Right atrium auricular region (tissue), 2 donors: Measurements from ENCODE around the gene FAM117B. TPM values are rescaled to one million over a fixed set of nuclear protein-coding genes. Genes with fewer than 3 reads are reported as not detected.

ENCODE experiments used
- DNase-seq: peaks from one replicate; pipeline ENCODE4 v3.0.0-alpha.2; 2019; ENCODE audit warnings: low spot score
- H3K27ac ChIP-seq, 2 donors: fragments of 200-600 bp; sonication (generic); 1 replicate in 1 of 2; 2 replicates in 1 of 2; pipeline ENCODE4 v1.5.1; 2016 to 2019
- H3K27me3 ChIP-seq, 2 donors: fragments of 200-600 bp; sonication (generic); one replicate each; pipeline versions ENCODE4 v1.5.1 to v1.6.0; 2017 to 2019
- H3K36me3 ChIP-seq: fragments of 200-600 bp; sonication (generic); one replicate; pipeline ENCODE4 v1.5.1; 2016
- H3K4me1 ChIP-seq, 2 donors: fragments of 200-600 bp; sonication (generic); one replicate each; pipeline versions ENCODE4 v1.5.1 to v1.6.0; 2017 to 2019
- H3K4me3 ChIP-seq, 2 donors: fragments of 200-600 bp; sonication (generic); 1 replicate in 1 of 2; 2 replicates in 1 of 2; pipeline ENCODE4 v1.5.1; 2017 to 2019; ENCODE audit warnings: mild to moderate bottlenecking in 1 of 2, moderate library complexity in 1 of 2
- H3K9me3 ChIP-seq, 2 donors: fragments of 200-600 bp; sonication (generic); one replicate each; pipeline ENCODE4 v1.5.1; 2019
- total RNA-seq, 2 donors: library from RNA; depleted of rRNA; stranded (reverse); fragments of >200 nt; gene quantifications; one replicate each; pipeline ENCODE4 v1.1.0, GENCODE V29; 2016
- TF ChIP-seq, protein P1 (sequence below), 2 donors: fragments of 200-600 bp; sonication (generic); IDR thresholded peaks; one replicate each; pipeline ENCODE4 v1.5.1; 2019; ENCODE audit warnings: antibody characterized with exemption in 2 of 2

Gene FAM117B
- total RNA-seq, 2 donors from 2014 or later: 3.3 to 5.2 TPM

DNA sequence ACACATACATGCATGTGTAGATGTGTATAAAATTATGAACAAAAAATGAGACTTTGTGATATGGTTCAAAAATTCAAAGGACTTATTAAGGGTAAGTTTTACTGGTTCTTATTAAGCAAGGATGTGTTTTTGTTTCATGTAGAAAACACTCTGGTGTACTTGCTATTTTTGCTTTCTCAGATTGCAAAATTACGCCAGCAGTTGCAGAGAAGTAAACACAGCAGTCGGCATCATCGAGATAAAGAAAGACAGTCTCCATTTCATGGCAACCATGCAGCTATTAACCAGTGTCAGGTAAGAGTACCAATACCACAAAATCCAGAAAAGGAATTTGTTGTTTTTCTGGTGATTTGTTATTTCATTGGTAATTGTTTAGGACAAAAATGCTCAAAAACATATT lies 91.3 kb downstream of the FAM117B start:
- H3K9me3 ChIP-seq: no peaks in the 10 kb centered on the region
- DNase-seq: no peak
- no peak overlapping the region for H3K27ac ChIP-seq
- TF ChIP-seq, protein P1, sequence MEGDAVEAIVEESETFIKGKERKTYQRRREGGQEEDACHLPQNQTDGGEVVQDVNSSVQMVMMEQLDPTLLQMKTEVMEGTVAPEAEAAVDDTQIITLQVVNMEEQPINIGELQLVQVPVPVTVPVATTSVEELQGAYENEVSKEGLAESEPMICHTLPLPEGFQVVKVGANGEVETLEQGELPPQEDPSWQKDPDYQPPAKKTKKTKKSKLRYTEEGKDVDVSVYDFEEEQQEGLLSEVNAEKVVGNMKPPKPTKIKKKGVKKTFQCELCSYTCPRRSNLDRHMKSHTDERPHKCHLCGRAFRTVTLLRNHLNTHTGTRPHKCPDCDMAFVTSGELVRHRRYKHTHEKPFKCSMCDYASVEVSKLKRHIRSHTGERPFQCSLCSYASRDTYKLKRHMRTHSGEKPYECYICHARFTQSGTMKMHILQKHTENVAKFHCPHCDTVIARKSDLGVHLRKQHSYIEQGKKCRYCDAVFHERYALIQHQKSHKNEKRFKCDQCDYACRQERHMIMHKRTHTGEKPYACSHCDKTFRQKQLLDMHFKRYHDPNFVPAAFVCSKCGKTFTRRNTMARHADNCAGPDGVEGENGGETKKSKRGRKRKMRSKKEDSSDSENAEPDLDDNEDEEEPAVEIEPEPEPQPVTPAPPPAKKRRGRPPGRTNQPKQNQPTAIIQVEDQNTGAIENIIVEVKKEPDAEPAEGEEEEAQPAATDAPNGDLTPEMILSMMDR (IDR thresholded peaks at IDR 0.05): no peak
- H3K36me3 ChIP-seq: no peaks in the 10 kb centered on the region
- no peak overlapping the region for H3K4me3 ChIP-seq
- no peaks in the 10 kb centered on the region for H3K27me3 ChIP-seq
- H3K4me1 ChIP-seq: no peaks in the 10 kb centered on the region

GRCh38 chr2:202736826-202737225 lies 102.1 kb downstream of the FAM117B start:
- TF ChIP-seq, protein P1 (IDR thresholded peaks at IDR 0.05): no peak
- Histone ChIP-seq H3K36me3 (no peaks in the 10 kb centered on the region), H3K4me3 (no peak overlapping the region), H3K27me3 (no peaks in the 10 kb centered on the region), H3K27ac (no peak overlapping the region), H3K9me3 (peaks cover 0 to 15% of the 10 kb centered on the region in 2 donors), H3K4me1 (no peaks in the 10 kb centered on the region)
- DNase-seq: no peak

GRCh38 chr2:202743613-202744012 lies 108.8 kb downstream of the FAM117B start:
- H3K9me3 ChIP-seq: peaks cover 0 to 15% of the 10 kb centered on the region in 2 donors
- H3K36me3 ChIP-seq: no peaks in the 10 kb centered on the region
- no peak overlapping the region for H3K27ac ChIP-seq
- H3K27me3 ChIP-seq: no peaks in the 10 kb centered on the region
- no peak overlapping the region for H3K4me3 ChIP-seq
- no peak for DNase-seq
- H3K4me1 ChIP-seq: no peaks in the 10 kb centered on the region
- TF ChIP-seq, protein P1 (IDR thresholded peaks at IDR 0.05): no peak

- TF ChIP-seq, protein P1 (IDR thresholded peaks at IDR 0.05): no peak
- Histone ChIP-seq H3K4me3 (no peak overlapping the region), H3K27ac (no peak overlapping the region), H3K9me3 (no peaks in the 10 kb centered on the region), H3K27me3 (no peaks in the 10 kb centered on the region), H3K4me1 (no peaks in the 10 kb centered on the region), H3K36me3 (no peaks in the 10 kb centered on the region)
- DNase-seq: no peak
Observed at GRCh38 chr2:202749477-202749876, 114.7 kb downstream of the FAM117B start.

DNA sequence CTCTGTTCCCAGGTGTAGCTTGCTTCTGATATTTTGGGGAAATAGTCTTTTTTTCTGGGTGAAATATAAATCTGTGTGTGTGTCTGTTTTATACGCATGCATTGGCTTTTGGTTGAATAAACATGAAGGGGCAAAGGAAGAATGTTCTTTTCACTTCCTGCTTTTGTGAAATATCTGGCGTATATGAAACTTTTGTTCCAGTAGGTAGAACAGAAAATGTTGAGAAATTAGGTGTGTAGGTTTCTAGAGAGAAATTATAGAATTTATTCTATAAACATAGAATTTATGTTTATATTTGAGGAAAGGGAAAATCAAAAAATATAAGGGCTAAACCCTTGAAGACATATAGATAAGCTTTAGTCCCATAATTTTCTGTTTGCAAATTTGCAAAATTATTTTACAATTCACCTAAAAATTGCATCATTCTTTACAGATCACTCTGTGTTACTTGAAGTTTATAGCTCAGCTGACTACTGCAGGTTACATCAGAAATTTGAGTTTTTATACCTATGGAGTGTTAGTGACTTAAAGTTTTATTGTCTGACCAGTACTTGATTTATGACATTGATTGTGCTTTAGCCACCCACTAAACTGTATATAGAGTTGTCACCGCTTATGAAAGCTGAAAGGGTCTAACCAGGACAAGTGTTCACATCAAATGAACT lies 116.1 kb downstream of the FAM117B start:
- H3K4me3 ChIP-seq: no peak overlapping the region
- no peaks in the 10 kb centered on the region for H3K9me3 ChIP-seq
- H3K27ac ChIP-seq: no peak overlapping the region
- H3K4me1 ChIP-seq: no peaks in the 10 kb centered on the region
- DNase-seq: no peak
- no peaks in the 10 kb centered on the region for H3K36me3 ChIP-seq
- H3K27me3 ChIP-seq: no peaks in the 10 kb centered on the region
- TF ChIP-seq, protein P1 (IDR thresholded peaks at IDR 0.05): no peak

GRCh38 chr2:202752071-202752470 lies 117.3 kb downstream of the FAM117B start:
- no peaks in the 10 kb centered on the region for H3K27me3 ChIP-seq
- no peaks in the 10 kb centered on the region for H3K9me3 ChIP-seq
- no peaks in the 10 kb centered on the region for H3K4me1 ChIP-seq
- H3K36me3 ChIP-seq: peaks cover 2% of the 10 kb centered on the region
- no peak for DNase-seq
- H3K4me3 ChIP-seq: no peak overlapping the region
- H3K27ac ChIP-seq: no peak overlapping the region
- TF ChIP-seq, protein P1 (IDR thresholded peaks at IDR 0.05): no peak
